ENCODE data around the gene ZNF90.

DNA sequence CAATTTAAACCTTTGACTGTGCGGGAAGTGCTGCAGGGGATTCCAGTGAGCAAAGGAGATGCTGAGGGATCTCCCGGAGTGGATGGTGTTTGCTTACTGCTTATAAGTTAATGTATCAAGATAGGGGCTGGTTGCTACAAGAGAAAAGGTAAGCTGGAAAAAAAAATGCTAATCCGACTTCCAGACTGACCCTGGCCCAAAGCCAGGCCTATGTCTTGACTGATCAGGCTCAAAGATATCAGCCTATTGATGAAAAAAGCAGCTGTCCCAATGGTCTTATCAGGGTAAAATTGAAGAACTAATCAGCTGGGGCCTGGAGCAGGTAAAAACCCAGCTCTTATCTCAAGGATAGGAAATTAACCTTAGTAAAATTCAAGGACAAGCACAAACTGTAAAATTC is 10.9 kb upstream of the ZNF90 start:
- TF ChIP-seq, protein P1, sequence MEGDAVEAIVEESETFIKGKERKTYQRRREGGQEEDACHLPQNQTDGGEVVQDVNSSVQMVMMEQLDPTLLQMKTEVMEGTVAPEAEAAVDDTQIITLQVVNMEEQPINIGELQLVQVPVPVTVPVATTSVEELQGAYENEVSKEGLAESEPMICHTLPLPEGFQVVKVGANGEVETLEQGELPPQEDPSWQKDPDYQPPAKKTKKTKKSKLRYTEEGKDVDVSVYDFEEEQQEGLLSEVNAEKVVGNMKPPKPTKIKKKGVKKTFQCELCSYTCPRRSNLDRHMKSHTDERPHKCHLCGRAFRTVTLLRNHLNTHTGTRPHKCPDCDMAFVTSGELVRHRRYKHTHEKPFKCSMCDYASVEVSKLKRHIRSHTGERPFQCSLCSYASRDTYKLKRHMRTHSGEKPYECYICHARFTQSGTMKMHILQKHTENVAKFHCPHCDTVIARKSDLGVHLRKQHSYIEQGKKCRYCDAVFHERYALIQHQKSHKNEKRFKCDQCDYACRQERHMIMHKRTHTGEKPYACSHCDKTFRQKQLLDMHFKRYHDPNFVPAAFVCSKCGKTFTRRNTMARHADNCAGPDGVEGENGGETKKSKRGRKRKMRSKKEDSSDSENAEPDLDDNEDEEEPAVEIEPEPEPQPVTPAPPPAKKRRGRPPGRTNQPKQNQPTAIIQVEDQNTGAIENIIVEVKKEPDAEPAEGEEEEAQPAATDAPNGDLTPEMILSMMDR (IDR thresholded peaks at IDR 0.05) = no peak
- no peak for TF ChIP-seq EZH2 (IDR thresholded peaks at IDR 0.05; ENCODE audit: borderline replicate concordance, insufficient read depth, low read depth, low read length, poor library complexity, severe bottlenecking)

Measured in B cell (primary cell).